NCI-H524 (cell line): Measurements from ENCODE around the gene EXD3.
"Not testable (repeated sequence)": the region's sequence is repeated elsewhere in the genome, so short reads cannot be mapped to it uniquely, and the experiment has no call there.

Source experiments
- DNase-seq, 2 experiments: peaks; one replicate each; lab custom pipeline; 2025; lab: John Stamatoyannopoulos, UW

EXD3 gene

GRCh38 chr9:137458194-137459151, 35.5 kb upstream of the EXD3 start:
- peak; percentile 87 to 90 for DNase-seq

GRCh38 chr9:137457406-137458193, 34.6 kb upstream of the EXD3 start:
- DNase-seq = no peak

GRCh38 chr9:137456864-137457405, 34.0 kb upstream of the EXD3 start:
- DNase-seq = no peak

GRCh38 chr9:137456061-137456863, 33.3 kb upstream of the EXD3 start:
- no peak for DNase-seq

- DNase-seq = no peak
Observed at GRCh38 chr9:137455359-137455991, 32.5 kb upstream of the EXD3 start.

GRCh38 chr9:137454597-137455358, 31.8 kb upstream of the EXD3 start:
- no peak for DNase-seq

DNA sequence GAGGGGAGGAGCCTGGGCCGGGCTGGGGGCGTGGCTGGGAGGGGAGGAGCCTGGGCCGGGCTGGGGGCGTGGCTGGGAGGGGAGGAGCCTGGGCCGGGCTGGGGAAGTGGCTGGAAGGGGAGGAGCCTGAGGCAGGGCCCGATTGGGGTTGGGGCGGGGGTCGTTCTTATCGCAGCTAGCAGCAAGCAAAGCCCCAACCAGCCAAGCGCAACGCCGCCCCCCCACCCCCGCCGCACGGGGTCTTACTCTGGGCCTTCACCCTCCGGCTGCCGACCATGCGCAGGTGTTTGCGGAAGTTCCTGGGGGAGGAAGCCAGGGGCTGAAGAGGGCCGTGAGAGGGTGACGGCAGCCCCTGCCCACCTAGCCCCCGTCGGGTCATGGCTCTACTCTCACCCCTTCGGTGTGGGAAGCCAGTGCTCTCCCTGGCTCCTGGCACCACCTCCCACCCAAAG, 31.2 kb upstream of the EXD3 start:
- DNase-seq = no peak

DNA sequence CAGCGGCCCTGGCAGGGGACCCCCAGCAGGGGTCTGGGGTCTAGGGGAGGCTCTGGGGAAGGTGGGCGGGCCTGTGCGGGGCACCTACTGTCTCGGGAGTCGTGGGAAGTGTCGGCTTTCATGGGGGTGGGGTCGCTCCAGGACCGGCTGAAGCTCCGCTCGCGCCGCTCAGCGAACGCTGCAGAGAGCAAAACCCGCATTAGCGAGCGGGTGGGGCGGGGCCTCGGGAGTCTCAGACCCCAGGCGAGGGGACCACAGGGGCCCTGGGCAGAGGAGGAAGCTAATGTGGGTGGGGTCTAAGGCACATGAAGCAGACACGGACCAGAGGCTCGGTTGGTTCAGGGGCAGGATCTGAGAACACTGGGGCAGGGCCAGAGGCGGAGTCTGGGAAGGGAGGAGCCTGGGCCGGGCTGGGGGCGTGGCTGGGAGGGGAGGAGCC, 30.7 kb upstream of the EXD3 start:
- no peak for DNase-seq

GRCh38 chr9:137452761-137453642, 30.0 kb upstream of the EXD3 start:
- no peak for DNase-seq

- DNase-seq = no peak
Observed at GRCh38 chr9:137452006-137452760, 29.2 kb upstream of the EXD3 start.

- DNase-seq = not testable (repeated sequence)
Observed at GRCh38 chr9:137451264-137452005, 28.5 kb upstream of the EXD3 start.

- DNase-seq = not testable (repeated sequence)
Observed at GRCh38 chr9:137450539-137451222, 27.7 kb upstream of the EXD3 start.

- no peak for DNase-seq
Observed at GRCh38 chr9:137449931-137450538, 27.1 kb upstream of the EXD3 start.

GRCh38 chr9:137449081-137449844, 26.3 kb upstream of the EXD3 start:
- DNase-seq = no peak

DNA sequence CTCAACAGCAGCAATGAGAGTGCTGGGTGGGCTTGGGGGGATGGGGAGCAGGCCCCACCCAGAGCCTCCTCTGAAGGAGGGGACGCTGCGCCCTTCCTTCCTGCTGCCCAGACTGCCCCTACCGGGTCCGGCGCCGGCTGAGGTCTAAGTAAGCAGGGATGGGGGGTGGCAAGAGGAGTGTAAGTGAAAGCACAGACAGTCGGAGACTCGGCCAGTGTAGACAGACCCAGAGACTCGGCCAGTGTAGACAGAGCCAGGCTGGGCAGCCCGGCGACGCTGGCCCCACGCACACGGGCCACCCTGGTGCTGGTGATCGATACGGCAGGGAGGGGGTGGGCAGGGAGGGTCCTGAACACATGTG, 25.6 kb upstream of the EXD3 start:
- DNase-seq = no peak
